ENCODE measurements around the gene SYPL2.
"Not testable (repeated sequence)": the region's sequence is repeated elsewhere in the genome, so short reads cannot be mapped to it uniquely, and the experiment has no call there.

The SYPL2 gene

DNA sequence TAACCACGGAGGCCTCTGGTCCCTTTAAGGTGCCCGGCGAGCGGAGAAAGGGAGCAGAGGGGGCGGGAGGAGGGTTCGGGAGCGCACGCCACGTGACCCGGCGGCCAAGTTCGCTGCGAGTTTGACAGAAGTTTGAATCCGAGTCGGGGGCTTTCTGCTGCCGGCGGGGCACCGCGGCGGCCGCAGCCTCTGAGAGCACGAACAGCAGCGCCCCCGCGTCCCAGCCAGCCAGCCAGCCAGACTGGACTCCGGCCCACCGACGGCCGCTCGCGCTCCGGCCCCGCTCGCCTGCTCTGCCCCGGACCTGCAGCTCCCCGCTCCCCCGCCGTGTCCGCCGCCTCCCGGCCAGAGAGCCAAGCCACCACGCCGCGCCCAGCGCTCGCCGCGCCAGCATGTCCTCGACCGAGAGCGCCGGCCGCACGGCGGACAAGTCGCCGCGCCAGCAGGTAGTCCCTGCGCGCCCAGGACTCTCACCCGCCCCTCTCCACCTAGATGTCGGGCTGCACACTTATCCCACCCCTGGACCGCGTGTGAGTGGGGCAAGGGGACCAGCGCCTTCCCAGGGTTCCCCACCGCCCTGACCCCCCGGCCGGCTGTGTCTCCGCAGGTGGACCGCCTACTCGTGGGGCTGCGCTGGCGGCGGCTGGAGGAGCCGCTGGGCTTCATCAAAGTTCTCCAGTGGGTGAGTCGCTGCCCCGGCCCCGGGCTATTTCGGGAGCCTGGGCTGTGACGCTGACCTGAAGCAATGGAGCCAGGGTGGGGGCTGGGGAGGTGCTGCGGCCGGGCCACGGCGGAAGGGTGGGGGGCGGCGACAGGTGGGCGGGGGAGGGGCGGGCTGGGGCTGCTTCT is at the start of gene SYPL2:
Gene SYPL2 (plus strand): TSS at position 95 of the 849 bp plus-strand sequence. CDS start 298 bp downstream, at position 393.
- DNase-seq = no peak

DNA sequence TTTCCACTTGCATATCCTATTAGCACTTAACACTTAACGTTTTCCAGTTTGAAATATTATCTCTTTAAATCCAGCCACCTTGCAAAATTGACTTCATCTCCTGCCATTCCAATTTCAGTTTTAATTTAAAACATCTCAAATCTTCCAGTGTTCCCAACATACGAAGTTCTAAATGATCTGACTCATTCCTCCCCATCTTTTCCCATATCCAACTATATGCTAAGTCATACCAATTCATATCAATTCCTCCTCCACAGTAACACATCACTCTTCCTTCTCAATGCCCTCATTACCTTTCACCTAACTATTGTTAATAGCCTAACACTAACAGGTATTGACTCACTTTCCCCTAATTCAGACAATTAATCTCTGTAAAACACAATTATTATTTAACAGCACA is 42.8 kb upstream of the SYPL2 start:
- no peak for DNase-seq

DNA sequence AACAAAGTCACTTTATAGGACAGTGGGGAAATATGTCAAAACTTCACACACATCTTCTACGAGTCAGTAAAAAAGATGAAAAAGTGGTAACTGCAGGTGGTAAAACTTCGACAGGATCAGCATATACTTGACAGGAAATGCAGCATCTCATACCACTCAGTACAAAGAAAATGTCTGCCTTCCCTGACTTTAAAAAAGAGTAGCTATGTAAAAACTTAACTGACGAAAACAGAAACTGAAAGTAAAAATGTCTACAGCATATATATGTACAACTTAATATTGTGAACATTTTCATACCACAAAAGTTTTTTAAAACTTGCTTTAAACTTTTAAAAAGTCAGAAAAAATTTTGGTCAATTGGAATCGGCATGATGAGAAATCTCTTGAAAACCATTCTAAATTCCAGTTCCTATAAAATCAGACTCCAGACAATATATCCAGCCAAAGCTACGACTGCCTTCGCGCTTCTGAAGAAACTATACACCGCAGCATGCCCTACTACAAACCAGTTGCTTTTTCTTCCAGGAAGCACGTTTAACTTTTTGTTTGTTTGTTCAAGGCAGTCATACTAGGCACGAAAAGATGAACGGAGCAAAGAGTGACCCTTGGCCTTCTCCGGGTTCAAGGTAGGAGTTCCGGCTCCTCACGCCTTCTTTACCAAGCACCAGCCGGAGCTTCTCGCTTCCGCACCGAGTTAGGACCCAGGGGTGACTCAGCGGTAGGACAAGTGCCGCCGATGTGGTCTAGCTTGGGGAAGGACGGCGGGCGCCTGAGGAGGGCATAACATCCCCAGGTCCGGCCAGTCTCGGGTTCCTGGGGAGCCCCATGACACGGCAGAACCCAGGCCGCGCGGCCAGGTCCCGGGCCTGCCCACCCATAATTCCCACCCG is 40.7 kb upstream of the SYPL2 start:
- DNase-seq = no peak

DNA sequence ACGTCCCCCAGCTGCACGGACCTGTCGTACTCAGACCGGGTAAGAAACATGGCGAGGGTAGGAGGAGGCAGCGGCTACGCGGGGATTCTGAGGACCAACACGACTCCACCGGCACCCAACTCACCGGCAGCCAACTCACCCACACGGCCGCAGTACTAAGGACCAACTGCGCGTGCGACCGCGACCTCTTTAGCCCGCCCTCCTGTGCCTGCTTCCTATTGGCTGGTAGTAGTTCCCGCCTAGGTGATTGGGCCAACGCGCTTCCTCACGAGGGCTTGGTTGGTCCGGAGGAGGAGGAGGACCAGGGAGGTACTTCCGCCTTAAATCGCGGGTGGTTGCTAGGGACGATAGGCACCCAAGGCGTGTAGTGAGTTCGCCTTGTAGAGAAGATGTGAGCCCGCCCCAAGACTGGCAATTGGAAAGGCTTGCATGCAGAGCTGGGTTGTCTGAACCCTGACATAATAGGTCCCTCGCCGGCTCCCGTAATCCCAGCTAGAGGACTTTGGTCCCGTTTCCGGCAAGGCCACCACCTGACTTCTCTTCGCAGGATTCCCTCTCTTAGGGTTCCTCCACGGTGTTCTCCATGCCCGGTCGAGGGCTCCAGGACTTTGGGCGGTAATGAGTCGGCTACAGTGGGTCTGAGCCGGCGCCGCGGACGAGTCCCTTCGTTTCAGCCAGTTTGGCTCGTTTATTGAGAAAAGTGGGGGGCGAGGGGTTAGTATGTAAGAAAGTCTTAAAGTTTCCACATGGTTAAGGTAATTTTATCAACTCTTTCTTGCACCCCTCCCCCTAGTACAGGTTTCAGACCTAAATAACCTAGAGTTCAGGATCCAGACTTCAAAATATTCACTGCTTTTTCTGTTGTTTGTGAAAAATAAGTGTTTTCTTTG is 39.8 kb upstream of the SYPL2 start, which contains the start of gene PSMA5:
Gene PSMA5 (minus strand): TSS at position 168 of the 890 bp plus-strand sequence. CDS start 118 bp downstream, at position 50.
- peak; percentile 97 to 98 for DNase-seq

DNA sequence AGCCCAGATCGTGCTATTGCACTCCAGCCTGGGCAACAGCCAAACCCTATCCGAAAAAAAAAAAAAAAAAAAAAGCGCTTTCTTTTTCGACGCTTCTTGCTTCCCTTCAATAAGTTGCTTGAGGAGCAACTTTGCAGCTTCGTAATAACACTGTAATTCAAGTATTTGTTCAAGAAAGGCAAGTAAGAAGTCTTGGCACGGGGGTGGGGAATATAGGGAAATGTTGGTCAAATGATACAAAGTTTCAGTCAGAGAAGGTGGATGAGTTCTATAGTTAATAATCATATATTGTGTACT is 39.2 kb upstream of the SYPL2 start:
- DNase-seq = no peak

DNA sequence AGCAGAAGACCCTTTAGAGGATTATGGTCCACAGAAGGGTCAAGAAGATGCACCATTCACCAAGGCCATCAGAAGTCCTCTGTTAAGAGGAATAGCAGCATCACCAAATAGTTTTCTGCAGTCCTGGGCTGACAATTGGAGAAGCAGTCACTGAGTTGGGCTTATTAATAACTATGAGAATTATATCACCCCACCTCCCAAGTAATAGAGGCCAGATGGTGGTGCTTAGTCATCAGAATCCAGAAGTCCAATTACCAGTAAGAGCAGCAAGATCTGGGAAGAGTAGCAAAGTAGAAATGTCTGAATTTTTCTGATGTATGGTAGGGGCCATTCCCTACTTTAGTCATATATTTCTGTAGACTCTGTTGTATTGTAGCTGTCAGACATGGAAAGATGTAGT is 34.0 kb upstream of the SYPL2 start:
- peak in 1 of 2 experiments; percentile 21 for DNase-seq

DNA sequence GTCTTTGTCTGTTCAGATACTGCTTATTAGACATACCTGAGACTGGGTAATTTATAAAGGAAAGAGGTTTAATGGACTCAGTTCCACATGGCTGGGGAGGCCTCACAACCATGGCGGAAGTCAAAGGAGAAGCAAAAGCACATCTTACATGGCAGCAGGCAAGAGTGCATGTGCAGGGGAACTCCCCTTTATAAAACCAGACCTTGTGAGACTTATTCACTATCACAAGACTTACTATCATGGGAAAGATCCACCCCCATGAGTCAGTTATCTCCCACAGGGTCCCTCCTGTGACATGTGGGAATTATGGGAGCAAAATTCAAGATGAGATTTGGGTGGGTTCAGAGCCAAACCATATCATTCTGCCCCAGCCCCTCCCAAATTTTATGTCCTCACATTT is 33.0 kb upstream of the SYPL2 start:
- DNase-seq = no peak

DNA sequence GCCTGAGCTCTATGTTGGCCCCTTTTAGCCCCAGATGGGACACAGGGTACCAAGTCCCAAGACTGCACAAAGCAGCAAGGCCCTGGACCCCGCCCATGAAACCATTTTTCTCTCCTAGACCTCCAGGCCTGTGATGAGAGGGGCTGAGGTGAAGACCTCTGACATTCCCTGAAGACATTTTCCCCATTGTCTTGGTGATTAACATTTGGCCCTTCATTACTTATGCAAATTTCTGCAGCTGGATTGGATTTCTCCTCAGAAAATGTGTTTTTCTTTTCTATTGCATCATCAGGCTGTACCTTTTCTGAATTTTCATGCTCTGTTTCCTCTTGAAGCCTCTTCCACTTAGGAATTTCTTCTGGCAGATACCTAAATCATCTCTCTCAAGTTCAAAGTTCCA is 31.9 kb upstream of the SYPL2 start:
- no peak for DNase-seq

DNA sequence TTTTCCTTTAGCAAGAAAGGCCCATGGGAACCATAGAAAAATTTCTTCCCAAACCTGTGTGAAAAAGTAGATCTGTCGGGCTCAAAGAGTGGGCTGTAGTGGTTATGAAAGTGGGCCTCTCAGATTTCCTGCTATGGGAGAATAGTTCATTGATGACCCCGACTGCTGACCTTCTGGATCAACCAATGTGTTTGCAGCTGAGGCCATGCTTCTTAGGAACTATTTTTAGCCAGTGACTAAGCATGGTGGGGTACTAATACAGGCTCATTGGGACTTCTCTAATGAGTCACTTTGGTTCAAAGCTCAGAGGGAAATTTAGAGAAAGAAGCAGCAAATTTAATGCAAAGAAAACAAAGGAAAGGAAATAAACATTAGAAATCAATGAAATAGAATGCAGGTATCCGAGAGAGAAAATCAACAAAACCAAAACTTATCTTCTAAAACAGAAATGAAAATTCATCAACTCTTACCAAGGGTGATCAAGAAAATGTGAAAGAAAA is 27.5 kb upstream of the SYPL2 start:
- DNase-seq = no peak

DNA sequence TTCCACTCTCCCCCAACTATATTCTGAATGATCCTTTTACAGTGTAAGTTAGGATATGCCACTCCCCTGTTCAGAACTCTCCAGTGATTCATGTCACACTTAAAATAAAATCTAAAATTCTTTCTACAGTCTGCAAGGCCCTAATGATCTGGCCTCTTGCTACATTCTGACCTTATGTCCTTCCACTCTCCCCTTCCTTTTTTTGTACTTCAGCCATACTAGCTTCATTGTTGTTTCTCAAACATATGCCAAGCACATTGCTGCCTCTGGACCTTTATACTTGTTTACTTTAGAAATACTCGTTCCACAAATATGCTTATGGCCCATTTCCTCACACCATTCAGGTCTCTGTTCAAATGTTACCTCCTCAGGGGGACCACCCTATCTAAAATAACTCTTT is 25.3 kb upstream of the SYPL2 start:
- DNase-seq = no peak

DNA sequence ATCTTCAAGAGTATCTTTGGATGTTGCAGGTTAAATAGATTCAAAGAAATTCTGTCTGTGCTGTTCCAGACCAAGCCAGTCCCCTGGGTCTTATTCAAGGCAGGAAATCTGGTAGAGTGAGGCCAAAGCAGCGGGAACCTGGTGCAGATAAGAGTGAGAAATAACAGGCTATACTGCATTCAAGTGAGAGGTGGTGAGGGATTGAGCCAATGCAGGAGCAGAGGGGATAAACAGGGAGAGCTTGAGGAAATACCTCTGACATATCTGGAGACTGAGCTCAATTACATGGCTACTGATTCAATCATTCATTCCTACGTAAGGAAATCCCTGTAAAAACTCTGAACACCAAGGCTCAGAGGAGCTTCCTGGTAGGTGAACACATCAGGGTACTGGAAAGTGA is 22.9 kb upstream of the SYPL2 start:
- DNase-seq = no peak

DNA sequence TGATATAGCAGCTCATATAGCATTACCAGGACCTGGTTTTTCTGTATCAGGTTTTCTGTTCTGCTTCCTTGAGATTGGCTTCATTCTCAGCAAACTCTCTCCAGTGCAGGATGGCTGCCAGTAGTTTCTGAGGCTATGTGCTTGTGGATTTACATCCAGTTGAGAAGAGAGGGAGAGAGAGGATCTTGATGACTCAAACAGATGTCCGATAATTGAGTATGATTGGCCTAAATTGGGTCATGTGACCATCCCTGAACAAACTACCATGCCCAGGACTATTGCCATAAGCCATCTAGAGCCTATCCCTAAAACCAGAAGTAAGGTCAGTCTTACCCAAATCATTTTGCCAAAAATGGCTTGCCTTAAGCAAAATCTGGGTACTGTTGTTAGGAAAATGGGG is 22.0 kb upstream of the SYPL2 start:
- DNase-seq = no peak

DNA sequence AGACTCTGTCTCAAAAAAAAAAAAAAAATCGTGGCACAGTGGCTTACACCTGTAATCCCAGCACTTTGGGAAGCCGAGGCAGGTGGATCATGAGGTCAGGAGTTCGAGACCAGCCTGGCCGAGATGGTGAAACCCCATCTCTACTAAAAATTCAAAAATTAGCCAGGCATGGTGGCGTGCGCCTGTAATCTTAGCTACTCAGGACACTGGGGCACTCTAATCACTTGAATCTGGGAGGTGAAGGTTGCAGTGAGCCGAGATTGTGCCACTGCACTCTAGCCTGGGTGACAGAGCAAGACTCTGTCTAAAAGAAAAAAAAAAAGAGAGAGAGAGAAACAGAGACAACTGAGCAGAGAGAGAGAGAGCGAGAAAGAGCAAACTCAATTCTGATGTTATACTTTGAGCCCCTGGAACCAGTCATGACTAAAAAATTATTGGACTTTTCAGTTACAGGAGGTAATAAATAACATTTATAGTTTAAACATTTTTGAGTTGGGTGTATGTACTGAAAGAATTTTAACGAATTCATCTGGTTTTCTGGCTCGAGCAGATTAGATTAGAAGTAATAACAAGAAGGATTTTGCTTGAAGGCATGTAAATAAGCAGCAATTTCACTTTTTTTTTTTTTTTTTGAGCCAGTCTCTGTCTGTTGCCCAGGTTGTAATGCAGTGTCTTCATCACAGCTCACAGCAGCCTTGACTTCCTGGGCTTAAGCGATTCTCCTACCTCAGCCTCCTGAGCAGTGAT is 20.2 kb upstream of the SYPL2 start:
- DNase-seq = not testable (repeated sequence)

DNA sequence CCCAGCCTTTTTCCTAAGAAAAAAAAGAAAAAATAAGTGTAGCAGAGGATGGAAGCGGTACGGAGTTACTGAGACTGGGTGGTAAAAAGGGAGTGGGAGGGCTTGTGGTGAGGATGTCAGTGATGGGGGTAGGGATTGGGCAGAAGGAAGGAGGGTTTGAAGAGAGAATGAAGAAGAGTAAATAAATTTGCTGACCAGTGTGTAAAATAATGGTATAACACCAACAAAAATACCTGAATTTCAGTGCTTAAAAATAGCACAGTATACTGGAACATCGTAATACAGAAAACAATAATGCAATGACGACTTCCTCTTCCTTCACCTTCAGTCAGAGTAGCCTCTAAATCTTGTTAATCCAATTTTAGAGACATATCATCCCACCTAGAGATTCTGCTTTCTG is 18.8 kb upstream of the SYPL2 start:
- DNase-seq = no peak

DNA sequence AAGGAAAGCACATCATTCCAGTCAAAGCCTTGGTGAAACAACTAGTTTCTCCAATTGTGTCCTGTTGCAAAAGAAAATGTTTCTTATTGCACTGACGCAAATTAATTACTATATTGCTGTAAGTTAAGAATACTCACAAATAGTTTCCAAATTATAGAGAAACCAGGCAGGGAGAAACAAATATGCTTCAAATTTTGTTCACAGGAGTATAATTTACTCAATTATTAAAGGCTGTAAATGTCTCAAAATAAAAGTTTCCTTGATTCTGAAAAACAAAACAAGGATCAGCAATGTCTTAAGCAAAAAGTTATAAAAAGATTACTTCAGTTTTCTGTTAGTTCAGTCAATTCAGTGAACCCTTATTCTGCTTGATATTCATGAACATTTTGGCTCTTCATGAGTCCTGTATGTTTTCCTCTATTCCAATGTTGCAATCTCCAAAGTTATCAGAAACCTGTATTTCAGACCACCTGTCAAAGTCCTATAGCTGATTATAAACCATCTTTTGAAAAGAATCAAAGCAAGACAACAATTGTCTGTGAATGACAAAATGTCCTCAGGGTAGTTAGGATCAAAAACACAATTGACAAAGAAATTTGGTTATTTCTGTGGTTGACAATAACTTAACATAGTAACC is 11.7 kb upstream of the SYPL2 start:
- DNase-seq = no peak

DNA sequence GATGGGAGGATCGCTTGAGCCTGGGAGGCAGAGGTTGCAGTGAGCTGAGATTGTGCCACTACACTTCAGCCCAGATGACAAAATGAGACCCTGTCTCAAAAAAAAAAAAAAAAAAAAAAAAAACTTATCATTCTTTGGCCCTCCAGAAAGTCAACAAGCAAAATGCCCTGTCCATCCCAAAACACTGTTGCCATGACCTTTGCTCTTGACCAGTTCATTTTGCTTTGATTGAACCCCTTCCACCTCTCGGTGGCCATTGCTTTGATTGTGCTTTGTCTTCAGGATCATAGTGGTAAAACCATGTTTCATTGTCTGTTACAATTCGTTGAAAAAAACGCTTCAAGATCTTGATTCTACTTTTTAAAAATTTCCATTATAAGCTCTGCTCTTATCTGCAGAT is 8.5 kb upstream of the SYPL2 start:
- no peak for DNase-seq

DNA sequence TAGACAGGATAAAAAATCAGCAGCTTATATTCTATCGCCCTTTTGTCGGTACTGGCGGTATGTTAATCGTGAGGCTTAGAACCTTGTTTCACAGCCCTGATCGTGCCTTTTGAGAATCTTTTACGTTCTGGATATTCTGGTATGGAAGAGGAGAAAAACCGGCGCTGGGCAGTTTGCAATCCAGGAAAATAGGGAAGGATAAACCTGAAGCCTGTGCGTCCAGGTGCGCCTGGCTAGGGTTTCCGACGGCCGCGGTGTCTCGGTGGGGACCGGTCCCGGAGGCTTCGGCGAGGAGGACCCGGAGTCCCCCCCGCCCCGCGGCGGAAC is 258 bp upstream of the SYPL2 start:
- DNase-seq = no peak

DNA sequence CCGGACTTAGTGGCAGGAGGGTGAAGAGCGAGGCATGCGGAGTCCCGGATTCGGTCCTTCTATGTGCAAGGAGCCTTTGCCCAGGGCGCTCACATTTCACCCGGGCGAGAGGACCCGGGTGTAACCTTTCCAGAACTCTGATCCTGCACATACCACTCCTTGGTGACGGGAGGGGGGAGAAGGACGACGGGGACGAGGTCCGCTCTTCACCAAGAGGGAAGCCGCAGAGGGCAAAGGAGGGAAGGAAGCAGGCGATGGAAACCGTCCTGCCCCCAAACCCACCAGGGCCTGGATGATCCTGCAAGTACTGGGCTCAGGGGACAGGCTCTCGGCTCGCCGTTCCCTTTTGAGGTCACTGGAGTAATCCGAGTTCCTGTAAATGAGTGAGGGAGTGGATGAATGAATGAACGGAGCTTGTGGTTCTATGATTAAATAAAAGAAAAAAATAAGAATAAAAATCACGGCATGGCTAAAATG is 993 bp downstream of the SYPL2 start:
- DNase-seq = no peak

DNA sequence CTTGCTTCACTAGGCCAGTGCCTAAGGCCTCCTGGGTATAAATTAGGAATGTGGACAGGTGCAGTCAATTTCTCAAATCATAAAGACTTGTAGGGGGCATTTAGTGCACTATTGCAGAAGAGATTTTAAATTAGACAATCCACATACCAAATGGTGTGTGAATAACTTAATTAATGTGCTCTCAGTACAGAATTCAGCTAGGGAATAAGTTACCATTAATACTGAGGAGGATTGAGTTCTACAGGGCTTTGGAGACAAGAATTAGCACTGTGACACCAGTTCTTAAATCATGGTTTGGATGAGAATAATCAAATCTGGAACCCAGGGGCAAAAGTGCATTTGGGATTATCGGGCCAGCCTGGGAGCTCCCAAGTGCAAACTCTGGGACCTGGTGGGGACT is 1.7 kb downstream of the SYPL2 start:
- DNase-seq = no peak

DNA sequence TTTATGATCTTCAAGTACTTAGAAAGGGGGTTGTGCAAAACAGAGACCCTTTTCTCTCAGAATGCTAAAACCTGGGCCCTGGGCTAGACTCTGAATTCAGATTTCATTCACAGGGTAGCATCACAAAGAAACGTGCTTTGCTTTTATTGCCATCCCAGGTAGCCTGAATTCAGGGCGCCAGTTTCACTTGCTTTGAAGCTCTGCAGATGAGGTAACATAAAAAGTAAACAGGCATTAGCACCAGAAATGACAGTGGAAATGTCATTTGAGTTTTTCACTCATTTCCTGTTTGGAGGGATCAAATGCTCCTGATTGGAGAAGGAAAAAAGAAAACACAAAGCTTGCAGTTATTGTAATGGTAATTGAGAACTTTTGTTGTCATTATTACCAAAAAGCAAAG is 2.6 kb downstream of the SYPL2 start:
- no peak for DNase-seq

DNA sequence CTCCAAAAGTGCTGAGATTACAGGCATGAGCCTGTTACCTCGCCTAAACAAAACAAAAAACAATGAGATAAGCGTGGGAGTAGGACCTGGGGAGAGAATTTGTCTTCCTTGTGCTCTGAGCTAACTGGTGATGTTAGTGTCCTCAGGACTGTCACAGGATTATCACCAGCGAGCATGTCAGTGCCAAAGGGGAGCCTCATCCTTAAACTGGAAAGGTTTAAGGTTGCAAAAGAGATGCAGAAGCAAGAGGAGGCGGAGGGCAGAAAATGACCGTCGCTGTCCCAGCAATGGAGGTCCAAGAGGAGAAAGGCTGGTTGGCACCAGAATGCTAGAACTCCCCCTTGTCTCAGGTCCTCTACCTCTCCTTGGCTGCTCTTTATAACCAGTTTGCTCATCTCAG is 3.9 kb downstream of the SYPL2 start:
- no peak for DNase-seq

DNA sequence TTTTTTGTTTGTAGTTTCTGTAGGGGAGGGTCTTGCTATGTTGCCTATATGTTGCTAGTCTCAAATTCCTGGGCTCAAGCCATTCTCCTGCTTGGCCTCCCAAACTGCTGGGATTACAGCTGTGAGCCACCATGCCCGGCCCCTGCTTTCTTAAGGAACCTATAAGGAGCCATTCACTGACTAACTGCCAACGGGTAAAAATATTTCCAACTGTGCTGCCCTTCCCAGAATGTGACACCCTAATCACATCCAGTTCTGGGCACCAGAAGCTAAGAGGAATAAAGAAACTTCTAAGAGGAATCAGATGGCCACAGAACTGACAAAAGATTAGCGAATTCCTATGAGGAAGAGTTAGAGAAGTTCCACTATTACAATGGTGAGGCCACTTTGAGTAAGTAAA is 6.4 kb downstream of the SYPL2 start:
- no peak for DNase-seq

Data from NCI-H446 (cell line).